Vagina (tissue), 2 donors: ENCODE data around the gene S100G.
"Not testable (repeated sequence)": the region's sequence is repeated elsewhere in the genome, so short reads cannot be mapped to it uniquely, and the experiment has no call there.

Source experiments
- POLR2A ChIP-seq, 2 donors: fragments of 450-650 bp; IDR thresholded peaks; one replicate each; pipeline ENCODE4 v1.6.1; 2017; ENCODE audit warnings: antibody characterized with exemption in 2 of 2, mild to moderate bottlenecking in 2 of 2, moderate library complexity in 2 of 2
- POLR2AphosphoS5 ChIP-seq, 2 donors: sonication (generic); formaldehyde crosslinking; IDR thresholded peaks; one replicate each; pipeline ENCODE4 v1.9.0; 2017; ENCODE audit warnings: antibody characterized with exemption in 2 of 2, mild to moderate bottlenecking in 2 of 2, low read depth in 1 of 2; ENCODE audit not compliant: insufficient read depth in 1 of 2
- TF ChIP-seq, protein P1 (sequence below), 3 experiments: fragments of 450-650 bp in 2 of 3; fragments of 200-600 bp in 1 of 3; sonication (generic) in 1 of 3; IDR thresholded peaks; one replicate each; pipeline ENCODE4 v1.5.1; 2017 to 2019; ENCODE audit warnings: antibody characterized with exemption in 3 of 3, mild to moderate bottlenecking in 2 of 3, moderate library complexity in 2 of 3

DNA sequence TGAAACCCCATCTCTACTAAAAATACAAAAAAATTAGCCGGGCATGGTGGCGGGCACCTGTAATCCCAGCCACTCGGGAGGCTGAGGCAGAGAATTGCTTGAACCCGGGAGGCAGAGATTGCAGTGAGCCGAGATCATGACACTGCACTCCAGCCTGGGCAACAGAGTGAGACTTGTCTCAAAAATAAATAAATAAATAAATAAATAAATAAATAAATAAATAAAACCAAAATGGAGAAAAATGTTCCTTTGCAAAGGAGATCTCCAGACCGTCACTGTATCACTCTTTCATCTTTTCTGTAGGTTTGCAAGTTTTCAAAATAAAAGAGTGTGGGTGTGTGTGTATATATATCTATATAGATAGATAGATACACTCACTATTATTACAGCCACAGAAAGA, 46.7 kb upstream of the S100G start:
- TF ChIP-seq POLR2A (IDR thresholded peaks at IDR 0.05); POLR2AphosphoS5 (IDR thresholded peaks at IDR 0.05; ENCODE audit: insufficient read depth in 1 of 2, low read depth in 1 of 2): not testable (repeated sequence)
- TF ChIP-seq, protein P1, sequence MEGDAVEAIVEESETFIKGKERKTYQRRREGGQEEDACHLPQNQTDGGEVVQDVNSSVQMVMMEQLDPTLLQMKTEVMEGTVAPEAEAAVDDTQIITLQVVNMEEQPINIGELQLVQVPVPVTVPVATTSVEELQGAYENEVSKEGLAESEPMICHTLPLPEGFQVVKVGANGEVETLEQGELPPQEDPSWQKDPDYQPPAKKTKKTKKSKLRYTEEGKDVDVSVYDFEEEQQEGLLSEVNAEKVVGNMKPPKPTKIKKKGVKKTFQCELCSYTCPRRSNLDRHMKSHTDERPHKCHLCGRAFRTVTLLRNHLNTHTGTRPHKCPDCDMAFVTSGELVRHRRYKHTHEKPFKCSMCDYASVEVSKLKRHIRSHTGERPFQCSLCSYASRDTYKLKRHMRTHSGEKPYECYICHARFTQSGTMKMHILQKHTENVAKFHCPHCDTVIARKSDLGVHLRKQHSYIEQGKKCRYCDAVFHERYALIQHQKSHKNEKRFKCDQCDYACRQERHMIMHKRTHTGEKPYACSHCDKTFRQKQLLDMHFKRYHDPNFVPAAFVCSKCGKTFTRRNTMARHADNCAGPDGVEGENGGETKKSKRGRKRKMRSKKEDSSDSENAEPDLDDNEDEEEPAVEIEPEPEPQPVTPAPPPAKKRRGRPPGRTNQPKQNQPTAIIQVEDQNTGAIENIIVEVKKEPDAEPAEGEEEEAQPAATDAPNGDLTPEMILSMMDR (IDR thresholded peaks at IDR 0.05): not testable (repeated sequence)
